Right renal cortex interstitium (tissue), 3 donors: Measurements from ENCODE around the gene SLCO4A1. TPM values are rescaled to one million over a fixed set of nuclear protein-coding genes. Genes with fewer than 3 reads are reported as not detected.

ENCODE experiments used
- DNase-seq, 3 donors: peaks; one replicate each; pipeline ENCODE4 v3.0.0-alpha.2; 2013; ENCODE audit warnings: low read depth in 3 of 3, low spot score in 2 of 3
- polyA plus RNA-seq, 3 donors: library from polyadenylated mRNA; unstranded; fragments of 120-200 nt; gene quantifications; one replicate each; pipeline ENCODE4 v1.2.1, GENCODE V29; 2013; ENCODE audit not compliant: insufficient read length in 3 of 3

SLCO4A1 gene
- polyA plus RNA-seq = 1 to 10 TPM; 1.8 to 2.7 (median 2.3) TPM

GRCh38 chr20:62642051-62642665 is at the start of gene SLCO4A1:
TSS of gene SLCO4A1 (plus strand) at chr20:62642503. CDS start at chr20:62656455, 13,952 bp downstream.
- DNase-seq = no peak

- DNase-seq = no peak
These were observed 49.7 kb upstream of the SLCO4A1 start for GRCh38 chr20:62592506-62593177.

- DNase-seq = no peak
These were observed 48.7 kb upstream of the SLCO4A1 start for GRCh38 chr20:62593616-62594015.

- no peak for DNase-seq
These were observed 47.2 kb upstream of the SLCO4A1 start for GRCh38 chr20:62595069-62595468.

GRCh38 chr20:62595491-62595890 is 46.8 kb upstream of the SLCO4A1 start:
- no peak for DNase-seq

- no peak for DNase-seq
These were observed 45.8 kb upstream of the SLCO4A1 start for GRCh38 chr20:62596486-62596885.

GRCh38 chr20:62596921-62597320 is 45.4 kb upstream of the SLCO4A1 start:
- no peak for DNase-seq

- DNase-seq = no peak
These were observed 44.7 kb upstream of the SLCO4A1 start for GRCh38 chr20:62597416-62598115.

- DNase-seq = no peak
These were observed 43.5 kb upstream of the SLCO4A1 start for GRCh38 chr20:62598761-62599194.

- DNase-seq = no peak
These were observed 42.8 kb upstream of the SLCO4A1 start for GRCh38 chr20:62599216-62600110.

GRCh38 chr20:62601172-62601571 is 41.1 kb upstream of the SLCO4A1 start:
- DNase-seq = no peak

GRCh38 chr20:62601714-62602113 is 40.6 kb upstream of the SLCO4A1 start:
- DNase-seq = no peak

GRCh38 chr20:62602550-62602949 is 39.8 kb upstream of the SLCO4A1 start:
- DNase-seq = no peak

- DNase-seq = no peak
These were observed 39.0 kb upstream of the SLCO4A1 start for GRCh38 chr20:62603021-62603906.

- DNase-seq = no peak
These were observed 38.2 kb upstream of the SLCO4A1 start for GRCh38 chr20:62603907-62604785.

GRCh38 chr20:62604796-62605195 is 37.5 kb upstream of the SLCO4A1 start:
- DNase-seq = no peak

GRCh38 chr20:62605236-62605943 is 36.9 kb upstream of the SLCO4A1 start:
- no peak for DNase-seq

GRCh38 chr20:62606016-62606415 is 36.3 kb upstream of the SLCO4A1 start:
- no peak for DNase-seq
